Measurements from ENCODE around the gene CACNA2D1. TPM values are rescaled to one million over a fixed set of nuclear protein-coding genes. Genes with fewer than 3 reads are reported as not detected.

Gene CACNA2D1
- total RNA-seq, 1 donor: 63.5 TPM

- no peak for DNase-seq (ENCODE audit: low read depth)
- no peak overlapping the region for H3K4me3 ChIP-seq (ENCODE audit: low read depth, low read length)
- TF ChIP-seq, protein P1, sequence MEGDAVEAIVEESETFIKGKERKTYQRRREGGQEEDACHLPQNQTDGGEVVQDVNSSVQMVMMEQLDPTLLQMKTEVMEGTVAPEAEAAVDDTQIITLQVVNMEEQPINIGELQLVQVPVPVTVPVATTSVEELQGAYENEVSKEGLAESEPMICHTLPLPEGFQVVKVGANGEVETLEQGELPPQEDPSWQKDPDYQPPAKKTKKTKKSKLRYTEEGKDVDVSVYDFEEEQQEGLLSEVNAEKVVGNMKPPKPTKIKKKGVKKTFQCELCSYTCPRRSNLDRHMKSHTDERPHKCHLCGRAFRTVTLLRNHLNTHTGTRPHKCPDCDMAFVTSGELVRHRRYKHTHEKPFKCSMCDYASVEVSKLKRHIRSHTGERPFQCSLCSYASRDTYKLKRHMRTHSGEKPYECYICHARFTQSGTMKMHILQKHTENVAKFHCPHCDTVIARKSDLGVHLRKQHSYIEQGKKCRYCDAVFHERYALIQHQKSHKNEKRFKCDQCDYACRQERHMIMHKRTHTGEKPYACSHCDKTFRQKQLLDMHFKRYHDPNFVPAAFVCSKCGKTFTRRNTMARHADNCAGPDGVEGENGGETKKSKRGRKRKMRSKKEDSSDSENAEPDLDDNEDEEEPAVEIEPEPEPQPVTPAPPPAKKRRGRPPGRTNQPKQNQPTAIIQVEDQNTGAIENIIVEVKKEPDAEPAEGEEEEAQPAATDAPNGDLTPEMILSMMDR (IDR thresholded peaks at IDR 0.05; ENCODE audit: insufficient read depth, low read depth, low read length): no peak
Observed at GRCh38 chr7:82358009-82358578, 85.5 kb downstream of the CACNA2D1 start.

GRCh38 chr7:82348251-82348650, 95.3 kb downstream of the CACNA2D1 start:
- TF ChIP-seq, protein P1 (IDR thresholded peaks at IDR 0.05; ENCODE audit: insufficient read depth, low read depth, low read length): no peak
- no peak overlapping the region for H3K4me3 ChIP-seq (ENCODE audit: low read depth, low read length)
- no peak for DNase-seq (ENCODE audit: low read depth)

DNA sequence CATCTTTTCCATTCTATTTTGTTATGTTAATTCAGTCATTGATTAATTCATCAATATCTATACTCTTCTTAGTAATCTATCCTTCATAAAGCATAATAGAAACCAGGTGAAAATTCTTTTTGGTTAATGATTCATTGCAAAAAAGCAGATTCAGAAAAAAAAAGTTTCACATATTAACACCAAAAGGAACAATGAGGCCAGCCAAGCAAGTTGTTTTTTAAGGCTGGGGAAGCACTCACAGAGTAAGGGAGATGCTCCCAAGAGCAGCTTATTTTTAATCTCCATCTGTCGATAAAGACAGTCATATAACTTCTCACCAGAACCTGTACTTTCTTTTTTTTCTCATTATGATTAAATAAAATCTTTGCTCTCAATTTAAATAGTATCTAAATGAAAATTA, 95.8 kb downstream of the CACNA2D1 start:
- H3K4me3 ChIP-seq (ENCODE audit: low read depth, low read length): no peak overlapping the region
- no peak for DNase-seq (ENCODE audit: low read depth)
- TF ChIP-seq, protein P1 (IDR thresholded peaks at IDR 0.05; ENCODE audit: insufficient read depth, low read depth, low read length): no peak

GRCh38 chr7:82345886-82346285, 97.7 kb downstream of the CACNA2D1 start:
- TF ChIP-seq, protein P1 (IDR thresholded peaks at IDR 0.05; ENCODE audit: insufficient read depth, low read depth, low read length): no peak
- no peak for DNase-seq (ENCODE audit: low read depth)
- no peak overlapping the region for H3K4me3 ChIP-seq (ENCODE audit: low read depth, low read length)

GRCh38 chr7:82343716-82344115, 99.9 kb downstream of the CACNA2D1 start:
- TF ChIP-seq, protein P1 (IDR thresholded peaks at IDR 0.05; ENCODE audit: insufficient read depth, low read depth, low read length): no peak
- no peak for DNase-seq (ENCODE audit: low read depth)
- H3K4me3 ChIP-seq (ENCODE audit: low read depth, low read length): no peak overlapping the region

GRCh38 chr7:82339958-82340357, 103.6 kb downstream of the CACNA2D1 start:
- TF ChIP-seq, protein P1 (IDR thresholded peaks at IDR 0.05; ENCODE audit: insufficient read depth, low read depth, low read length): no peak
- DNase-seq (ENCODE audit: low read depth): no peak
- no peak overlapping the region for H3K4me3 ChIP-seq (ENCODE audit: low read depth, low read length)

GRCh38 chr7:82335927-82336326, 107.7 kb downstream of the CACNA2D1 start:
- DNase-seq (ENCODE audit: low read depth): peak; percentile 70
- no peak overlapping the region for H3K4me3 ChIP-seq (ENCODE audit: low read depth, low read length)
- TF ChIP-seq, protein P1 (IDR thresholded peaks at IDR 0.05; ENCODE audit: insufficient read depth, low read depth, low read length): no peak

Data from fibroblast of villous mesenchyme (primary cell).